MCF 10A (cell line): ENCODE data around the gene FZD7. TPM values are rescaled to one million over a fixed set of nuclear protein-coding genes. Genes with fewer than 3 reads are reported as not detected.

ENCODE experiments used
- BruUV-seq: library from RNA; stranded (reverse); fragments of 400-500 nt; replicated peaks from 2 replicates; lab custom pipeline; 2021; lab: Mats Ljungman, UMichigan
- CTCF ChIA-PET: fragments of 300-600 bp; sonication (Branson Sonifier 250); formaldehyde crosslinking; extraction: SDS; loops from one replicate; lab custom pipeline; 2021; ENCODE audit warnings: antibody characterized with exemption, inconsistent platforms; lab: Yijun Ruan, JAX
- POLR2A ChIA-PET: fragments of 300-600, 350-650 bp; sonication (Branson Sonifier 250); formaldehyde crosslinking; extraction: SDS; loops from one replicate; lab custom pipeline; 2020; ENCODE audit warnings: antibody characterized with exemption, inconsistent platforms; lab: Yijun Ruan, JAX
- DNase-seq: peaks from one replicate; pipeline ENCODE4 v3.0.0-alpha.2; 2018; ENCODE audit not compliant: unreplicated experiment
- H3K27ac Mint-ChIP-seq: one replicate; pipeline ENCODE4 v1.8.0; 2022; ENCODE audit warnings: mild to moderate bottlenecking, low read depth, mixed read lengths; ENCODE audit not compliant: unreplicated experiment
- H3K27me3 Mint-ChIP-seq: one replicate; pipeline ENCODE4 v1.8.0; 2022; ENCODE audit warnings: mixed read lengths; ENCODE audit not compliant: insufficient read depth, unreplicated experiment
- H3K36me3 Mint-ChIP-seq: one replicate; pipeline ENCODE4 v1.8.0; 2022; ENCODE audit warnings: mild to moderate bottlenecking, moderate library complexity, mixed read lengths; ENCODE audit not compliant: insufficient read depth, unreplicated experiment
- H3K4me1 Mint-ChIP-seq: one replicate; pipeline ENCODE4 v1.8.0; 2022; ENCODE audit warnings: mixed read lengths; ENCODE audit not compliant: insufficient read depth, unreplicated experiment
- H3K4me3 Mint-ChIP-seq: one replicate; pipeline ENCODE4 v1.8.0; 2022; ENCODE audit warnings: mild to moderate bottlenecking, moderate library complexity, mixed read lengths; ENCODE audit not compliant: unreplicated experiment
- H3K9me3 Mint-ChIP-seq: one replicate; pipeline ENCODE4 v1.8.0; 2022; ENCODE audit warnings: mixed read lengths; ENCODE audit not compliant: unreplicated experiment
- CTCF ChIP-seq: fragments of 200-600 bp; IDR thresholded peaks from one replicate; pipeline ENCODE4 v1.8.0; 2022; ENCODE audit warnings: antibody characterized with exemption, mild to moderate bottlenecking; ENCODE audit not compliant: unreplicated experiment
- intact Hi-C: fragments of 100-400 bp; cut with micrococcal nuclease; formaldehyde crosslinking; loops from 2 replicates; pipeline ENCODE4 v1.14.1; 2022
- total RNA-seq: library from RNA; stranded (reverse); gene quantifications from 2 replicates; pipeline ENCODE4 v1.2.3, GENCODE V29; 2022

FZD7 gene
- total RNA-seq, 1 experiment from 2014 or later, result 1.1 TPM

- CTCF ChIA-PET, result interaction anchor here (1.1 to 1.3 kb wide), 2 partner anchors 146 to 210 kb away, joined by 3 to 4 read pairs; no protein-coding TSS in a partner anchor
Observed at GRCh38 chr2:202006301-202006700, 27.4 kb upstream of the FZD7 start.

GRCh38 chr2:202007015-202007982 lies 26.4 kb upstream of the FZD7 start:
- no peaks in the 10 kb centered on the region for H3K9me3 Mint-ChIP-seq
- no peak for TF ChIP-seq CTCF
- no peak overlapping the region for H3K4me3 Mint-ChIP-seq
- H3K27ac Mint-ChIP-seq, result no peak overlapping the region
- intact Hi-C loops, result no loop called here
- no peak for DNase-seq
- CTCF ChIA-PET, result interaction anchor here (0.5 kb wide), 1 partner anchor 172 kb away, joined by 3 read pairs; no protein-coding TSS in a partner anchor
- no TSS peak for BruUV-seq
- POLR2A ChIA-PET, result no interaction called here
- H3K36me3 Mint-ChIP-seq, result no peaks in the 10 kb centered on the region
- no peaks in the 10 kb centered on the region for H3K4me1 Mint-ChIP-seq
- H3K27me3 Mint-ChIP-seq, result peaks cover 21% of the 10 kb centered on the region

More at GRCh38 chr2:202006301-202006700, 27.4 kb upstream of the FZD7 start:
- POLR2A ChIA-PET, result no interaction called here
- H3K9me3 Mint-ChIP-seq, result no peaks in the 10 kb centered on the region
- H3K4me3 Mint-ChIP-seq, result no peak overlapping the region
- no peak for DNase-seq
- no TSS peak for BruUV-seq
- peaks cover 11% of the 10 kb centered on the region for H3K27me3 Mint-ChIP-seq
- TF ChIP-seq CTCF, result no peak
- H3K36me3 Mint-ChIP-seq, result no peaks in the 10 kb centered on the region
- no peak overlapping the region for H3K27ac Mint-ChIP-seq
- no peaks in the 10 kb centered on the region for H3K4me1 Mint-ChIP-seq
- intact Hi-C loops, result no loop called here

- no peak for DNase-seq
- H3K36me3 Mint-ChIP-seq, result no peaks in the 10 kb centered on the region
- intact Hi-C loops, result no loop called here
- H3K9me3 Mint-ChIP-seq, result no peaks in the 10 kb centered on the region
- POLR2A ChIA-PET, result no interaction called here
- H3K4me1 Mint-ChIP-seq, result no peaks in the 10 kb centered on the region
- H3K4me3 Mint-ChIP-seq, result no peak overlapping the region
- no peak overlapping the region for H3K27ac Mint-ChIP-seq
- peaks cover 27% of the 10 kb centered on the region for H3K27me3 Mint-ChIP-seq
- TF ChIP-seq CTCF, result no peak
- no TSS peak for BruUV-seq
- CTCF ChIA-PET, result interaction anchor here (0.6 kb wide), 1 partner anchor 1338 kb away, joined by 3 read pairs; no protein-coding TSS in a partner anchor
Observed at GRCh38 chr2:202007983-202008354, 25.7 kb upstream of the FZD7 start.

DNA sequence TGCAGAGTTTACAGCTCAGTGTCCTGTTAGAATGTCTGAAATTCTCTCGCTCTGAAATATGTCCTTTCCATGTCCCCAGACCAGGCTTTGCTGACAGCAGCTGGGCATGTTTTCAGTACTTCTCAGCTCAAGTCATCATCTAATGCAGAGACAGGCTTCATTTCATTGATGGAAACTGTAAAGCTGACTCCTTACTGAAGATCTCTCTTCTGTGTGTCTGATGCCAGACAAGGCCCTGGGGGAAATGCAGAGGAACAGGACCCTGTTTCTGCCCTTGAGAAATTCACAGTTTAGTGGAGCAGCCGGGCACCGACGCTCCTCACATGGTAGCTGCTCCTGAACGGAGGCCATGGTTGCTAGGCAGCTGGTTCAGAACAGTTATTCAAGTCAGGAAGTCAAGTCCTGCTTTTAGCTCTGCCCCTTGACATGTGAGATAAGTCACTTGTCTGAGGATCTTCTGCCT lies 24.6 kb upstream of the FZD7 start:
- CTCF ChIA-PET, result no interaction called here
- POLR2A ChIA-PET, result no interaction called here
- DNase-seq, result no peak
- BruUV-seq, result no TSS peak
- Mint-ChIP-seq H3K9me3 (no peaks in the 10 kb centered on the region), H3K27me3 (peaks cover 38% of the 10 kb centered on the region), H3K27ac (no peak overlapping the region), H3K36me3 (no peaks in the 10 kb centered on the region), H3K4me3 (no peak overlapping the region), H3K4me1 (peaks cover 2% of the 10 kb centered on the region)
- intact Hi-C loops, result no loop called here
- no peak for TF ChIP-seq CTCF
